ENCODE data around the gene LRRC37A2.
"Not testable (repeated sequence)": the region's sequence is repeated elsewhere in the genome, so short reads cannot be mapped to it uniquely, and the experiment has no call there.

GRCh38 chr17:46467618-46468017 is 44.6 kb upstream of the LRRC37A2 start:
- not testable (repeated sequence) for TF ChIP-seq POLR2A (IDR thresholded peaks at IDR 0.05); CTCF (IDR thresholded peaks at IDR 0.05 in 4 of 5, conservative IDR thresholded peaks at IDR 0.05 in 1 of 5)
